Activated CD4-positive, CD25-positive, alpha-beta regulatory T cell treated with anti-CD3 and anti-CD28 coated beads, Interleukin-2, amount 50 U/mL, for 24 hours (primary cell): Measurements from ENCODE around the gene NUDCD3.

ENCODE experiments used
- ATAC-seq, 2 donors: fragments of 150-1000 bp; cut with Tn5 transposase; one replicate each; pipeline ENCODE4 v1.10.0; 2021; ENCODE audit warnings: mild to moderate bottlenecking in 1 of 2, moderate library complexity in 1 of 2

NUDCD3 gene

GRCh38 chr7:44477063-44477830 lies 13.2 kb downstream of the NUDCD3 start:
- peak; percentile 86 to 91 for ATAC-seq

GRCh38 chr7:44476313-44476712 lies 14.1 kb downstream of the NUDCD3 start:
- ATAC-seq: no peak

- ATAC-seq: no peak
These were observed 17.2 kb downstream of the NUDCD3 start for GRCh38 chr7:44473295-44473694.

- no peak for ATAC-seq
These were observed 17.6 kb downstream of the NUDCD3 start for GRCh38 chr7:44472843-44473242.

GRCh38 chr7:44471850-44472249 lies 18.6 kb downstream of the NUDCD3 start:
- ATAC-seq: no peak

- ATAC-seq: no peak
These were observed 19.0 kb downstream of the NUDCD3 start for GRCh38 chr7:44471436-44471835.

- ATAC-seq: no peak
These were observed 19.7 kb downstream of the NUDCD3 start for GRCh38 chr7:44470628-44471245.

GRCh38 chr7:44470135-44470479 lies 20.4 kb downstream of the NUDCD3 start:
- no peak for ATAC-seq

- ATAC-seq: no peak
These were observed 20.9 kb downstream of the NUDCD3 start for GRCh38 chr7:44469461-44470134.

GRCh38 chr7:44467217-44467548 lies 23.3 kb downstream of the NUDCD3 start:
- ATAC-seq: no peak

- no peak for ATAC-seq
These were observed 23.9 kb downstream of the NUDCD3 start for GRCh38 chr7:44466300-44467216.

- no peak for ATAC-seq
These were observed 25.0 kb downstream of the NUDCD3 start for GRCh38 chr7:44465490-44465889.

GRCh38 chr7:44463169-44463808 lies 27.2 kb downstream of the NUDCD3 start:
- ATAC-seq: no peak

GRCh38 chr7:44461387-44461786 lies 29.1 kb downstream of the NUDCD3 start:
- peak; percentile 50 to 63 for ATAC-seq

- peak; percentile 96 to 100 for ATAC-seq
These were observed 30.1 kb downstream of the NUDCD3 start for GRCh38 chr7:44460325-44460724.

- ATAC-seq: no peak
These were observed 35.3 kb downstream of the NUDCD3 start for GRCh38 chr7:44455155-44455554.

- ATAC-seq: peak; percentile 51 to 78
These were observed 36.1 kb downstream of the NUDCD3 start for GRCh38 chr7:44454348-44454747.

GRCh38 chr7:44451123-44451522 lies 39.3 kb downstream of the NUDCD3 start:
- no peak for ATAC-seq

GRCh38 chr7:44449584-44449928 lies 40.9 kb downstream of the NUDCD3 start:
- no peak for ATAC-seq

GRCh38 chr7:44448922-44449583 lies 41.4 kb downstream of the NUDCD3 start:
- ATAC-seq: no peak

- no peak for ATAC-seq
These were observed 42.5 kb downstream of the NUDCD3 start for GRCh38 chr7:44447874-44448425.
